ENCODE data around the gene NFKBIZ.
A peak's percentile ranks its signal among the peaks of the same experiment; 100 is the strongest.

NFKBIZ gene
- 57.6 to 116 (median 94.5) reads per million in 4 experiments for total RNA-seq

GRCh38 chr3:101848754-101849713, at the start of gene NFKBIZ:
NFKBIZ (plus strand) TSS chr3:101849514; CDS start chr3:101849629, 115 bp downstream.
- DNase-seq, result peak; percentile 85

- no peak for DNase-seq
Measured at GRCh38 chr3:101801174-101801573, 48.1 kb upstream of the NFKBIZ start.

GRCh38 chr3:101802179-101802578, 47.1 kb upstream of the NFKBIZ start:
- DNase-seq, result no peak

- peak; percentile 13 for DNase-seq
Measured at GRCh38 chr3:101803173-101803782, 46.0 kb upstream of the NFKBIZ start.

GRCh38 chr3:101803939-101804338, 45.4 kb upstream of the NFKBIZ start:
- DNase-seq, result no peak

GRCh38 chr3:101806491-101806890, 42.8 kb upstream of the NFKBIZ start:
- DNase-seq, result no peak

GRCh38 chr3:101807888-101808287, 41.4 kb upstream of the NFKBIZ start:
- no peak for DNase-seq

GRCh38 chr3:101809178-101810021, 39.9 kb upstream of the NFKBIZ start:
- no peak for DNase-seq

GRCh38 chr3:101810022-101810418, 39.3 kb upstream of the NFKBIZ start:
- no peak for DNase-seq

- DNase-seq, result no peak
Measured at GRCh38 chr3:101811875-101812274, 37.4 kb upstream of the NFKBIZ start.

GRCh38 chr3:101812895-101813294, 36.4 kb upstream of the NFKBIZ start:
- no peak for DNase-seq

GRCh38 chr3:101813817-101814440, 35.4 kb upstream of the NFKBIZ start:
- DNase-seq, result no peak

- DNase-seq, result no peak
Measured at GRCh38 chr3:101814835-101815234, 34.5 kb upstream of the NFKBIZ start.

GRCh38 chr3:101816215-101817149, 32.8 kb upstream of the NFKBIZ start:
- no peak for DNase-seq

- DNase-seq, result no peak
Measured at GRCh38 chr3:101817992-101818391, 31.3 kb upstream of the NFKBIZ start.

- no peak for DNase-seq
Measured at GRCh38 chr3:101819649-101820206, 29.6 kb upstream of the NFKBIZ start.

- no peak for DNase-seq
Measured at GRCh38 chr3:101821503-101821902, 27.8 kb upstream of the NFKBIZ start.

- no peak for DNase-seq
Measured at GRCh38 chr3:101823525-101823924, 25.8 kb upstream of the NFKBIZ start.

- no peak for DNase-seq
Measured at GRCh38 chr3:101824702-101825101, 24.6 kb upstream of the NFKBIZ start.

- DNase-seq, result no peak
Measured at GRCh38 chr3:101825904-101826445, 23.3 kb upstream of the NFKBIZ start.

Data from effector CD8-positive, alpha-beta T cell (primary cell).